ENCODE measurements around the gene NRIP1.

GRCh38 chr21:15064576-15065391, at the start of gene NRIP1:
- no peak for TF ChIP-seq CTCF (IDR thresholded peaks at IDR 0.05; ENCODE audit: insufficient read depth, low read length, poor library complexity, severe bottlenecking)
- no peak for TF ChIP-seq EZH2phosphoT487 (conservative IDR thresholded peaks at IDR 0.05; ENCODE audit: low read length)

Data from SU-DHL-6 (cell line).